Chondrocyte (in vitro differentiated cells): Measurements from ENCODE around the gene DRAM1. TPM values are rescaled to one million over a fixed set of nuclear protein-coding genes. Genes with fewer than 3 reads are reported as not detected.

ENCODE experiments used
- DNase-seq: peaks from one replicate; pipeline ENCODE4 v3.0.0; 2021; ENCODE audit warnings: mixed read lengths, low spot score
- H3K27ac Mint-ChIP-seq: one replicate; pipeline ENCODE4 v1.8.0; 2021; ENCODE audit warnings: mild to moderate bottlenecking, moderate library complexity, mixed read lengths; ENCODE audit not compliant: unreplicated experiment
- H3K27me3 Mint-ChIP-seq: 2 replicates; pipeline ENCODE4 v1.8.0; 2021; ENCODE audit warnings: low read depth, mixed read lengths
- H3K36me3 Mint-ChIP-seq: 2 replicates; pipeline ENCODE4 v1.8.0; 2021; ENCODE audit warnings: low read depth, mixed read lengths
- H3K4me1 Mint-ChIP-seq: 2 replicates; pipeline ENCODE4 v1.8.0; 2021; ENCODE audit warnings: low read depth, mild to moderate bottlenecking, mixed read lengths
- H3K4me3 Mint-ChIP-seq: one replicate; pipeline ENCODE4 v1.8.0; 2021; ENCODE audit warnings: mild to moderate bottlenecking, moderate library complexity, mixed read lengths; ENCODE audit not compliant: unreplicated experiment
- H3K9me3 Mint-ChIP-seq: 2 replicates; pipeline ENCODE4 v1.8.0; 2021; ENCODE audit warnings: low read depth, mixed read lengths
- total RNA-seq: library from RNA; stranded (reverse); gene quantifications from 3 replicates; pipeline ENCODE4 v1.2.1, GENCODE V29; 2021
- TF ChIP-seq, protein P1 (sequence below): fragments of 200-600 bp; sonication (generic); IDR thresholded peaks from 2 replicates; pipeline ENCODE4 v1.5.0; 2021; ENCODE audit warnings: antibody characterized with exemption, mild to moderate bottlenecking, moderate library complexity

Gene DRAM1
- total RNA-seq, 1 donor from 2014 or later, result 11.6 TPM

- no peak for DNase-seq
- Mint-ChIP-seq H3K4me1 (no peaks in the 10 kb centered on the region), H3K9me3 (peaks cover 13% of the 10 kb centered on the region), H3K4me3 (no peak overlapping the region), H3K27ac (no peak overlapping the region), H3K27me3 (peaks cover 5% of the 10 kb centered on the region), H3K36me3 (no peaks in the 10 kb centered on the region)
- TF ChIP-seq, protein P1, sequence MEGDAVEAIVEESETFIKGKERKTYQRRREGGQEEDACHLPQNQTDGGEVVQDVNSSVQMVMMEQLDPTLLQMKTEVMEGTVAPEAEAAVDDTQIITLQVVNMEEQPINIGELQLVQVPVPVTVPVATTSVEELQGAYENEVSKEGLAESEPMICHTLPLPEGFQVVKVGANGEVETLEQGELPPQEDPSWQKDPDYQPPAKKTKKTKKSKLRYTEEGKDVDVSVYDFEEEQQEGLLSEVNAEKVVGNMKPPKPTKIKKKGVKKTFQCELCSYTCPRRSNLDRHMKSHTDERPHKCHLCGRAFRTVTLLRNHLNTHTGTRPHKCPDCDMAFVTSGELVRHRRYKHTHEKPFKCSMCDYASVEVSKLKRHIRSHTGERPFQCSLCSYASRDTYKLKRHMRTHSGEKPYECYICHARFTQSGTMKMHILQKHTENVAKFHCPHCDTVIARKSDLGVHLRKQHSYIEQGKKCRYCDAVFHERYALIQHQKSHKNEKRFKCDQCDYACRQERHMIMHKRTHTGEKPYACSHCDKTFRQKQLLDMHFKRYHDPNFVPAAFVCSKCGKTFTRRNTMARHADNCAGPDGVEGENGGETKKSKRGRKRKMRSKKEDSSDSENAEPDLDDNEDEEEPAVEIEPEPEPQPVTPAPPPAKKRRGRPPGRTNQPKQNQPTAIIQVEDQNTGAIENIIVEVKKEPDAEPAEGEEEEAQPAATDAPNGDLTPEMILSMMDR, result no peak
Observed at GRCh38 chr12:101962486-101962885, 85.1 kb downstream of the DRAM1 start.

DNA sequence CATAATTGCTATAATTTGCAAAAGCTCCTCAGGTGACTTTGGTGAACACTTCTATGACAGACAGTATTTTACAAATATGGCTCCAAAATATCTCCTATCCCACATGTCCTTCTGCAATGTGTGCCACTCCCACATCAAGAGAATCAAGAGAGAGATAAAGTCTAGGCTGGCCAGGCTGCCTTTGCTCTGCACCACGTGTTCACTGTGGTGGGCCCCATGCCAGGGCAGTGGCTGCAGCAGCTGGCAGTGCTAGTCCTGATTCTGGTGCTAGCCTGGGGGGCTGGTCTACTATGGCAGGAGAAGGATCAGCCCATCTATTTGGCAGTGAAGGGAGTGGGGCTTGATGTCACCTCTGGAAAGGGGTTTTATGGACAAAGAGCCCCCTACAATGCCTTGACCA is 86.3 kb downstream of the DRAM1 start:
- TF ChIP-seq, protein P1, result no peak
- DNase-seq, result no peak
- Mint-ChIP-seq H3K27ac (no peak overlapping the region), H3K36me3 (no peaks in the 10 kb centered on the region), H3K27me3 (peaks cover 3% of the 10 kb centered on the region), H3K4me3 (no peak overlapping the region), H3K9me3 (peaks cover 12% of the 10 kb centered on the region), H3K4me1 (no peaks in the 10 kb centered on the region)

DNA sequence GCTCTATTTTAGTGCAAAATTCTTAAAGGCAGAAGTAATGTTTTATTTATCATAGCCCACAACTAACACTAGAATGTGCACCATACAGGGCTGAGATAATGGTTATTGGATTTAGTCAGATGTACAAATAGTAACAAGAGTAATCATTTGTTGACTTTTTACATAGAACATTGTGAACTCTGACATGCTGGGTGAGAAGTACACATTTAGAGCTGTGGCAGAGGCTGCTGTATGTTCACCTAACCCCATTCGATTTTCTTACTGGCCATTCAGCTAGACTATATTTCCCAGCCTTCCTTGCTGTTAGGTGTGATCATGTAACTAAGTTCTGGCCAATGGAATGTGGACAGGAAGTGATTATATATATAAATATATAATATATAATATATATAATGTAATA is 89.1 kb downstream of the DRAM1 start:
- TF ChIP-seq, protein P1, result no peak
- H3K9me3 Mint-ChIP-seq, result peaks cover 7% of the 10 kb centered on the region
- H3K36me3 Mint-ChIP-seq, result no peaks in the 10 kb centered on the region
- H3K27me3 Mint-ChIP-seq, result peaks cover 10% of the 10 kb centered on the region
- no peak for DNase-seq
- H3K4me1 Mint-ChIP-seq, result no peaks in the 10 kb centered on the region
- H3K27ac Mint-ChIP-seq, result no peak overlapping the region
- no peak overlapping the region for H3K4me3 Mint-ChIP-seq

DNA sequence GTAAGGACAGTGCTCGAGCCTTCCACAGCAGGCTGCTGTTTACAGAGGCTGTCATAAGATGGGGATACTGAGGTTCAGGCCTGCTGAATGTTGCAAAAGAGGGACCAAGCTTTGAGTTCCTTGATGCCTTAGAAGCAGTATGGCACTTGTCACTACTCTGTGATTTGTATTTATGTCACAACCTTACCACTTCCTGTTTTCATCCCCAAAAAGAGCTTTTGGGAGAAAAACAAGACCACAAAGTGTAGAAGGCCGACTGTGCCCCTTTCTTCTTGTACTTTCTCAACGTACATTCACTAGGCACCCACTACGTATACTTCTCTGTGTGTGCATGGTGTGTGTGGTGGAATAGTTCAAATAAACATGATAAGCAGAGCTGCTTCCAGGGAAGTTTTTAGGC is 90.1 kb downstream of the DRAM1 start:
- TF ChIP-seq, protein P1, result no peak
- no peak overlapping the region for H3K27ac Mint-ChIP-seq
- no peaks in the 10 kb centered on the region for H3K4me1 Mint-ChIP-seq

GRCh38 chr12:101968770-101969169 is 91.4 kb downstream of the DRAM1 start:
- no peak overlapping the region for H3K4me3 Mint-ChIP-seq
- H3K9me3 Mint-ChIP-seq, result peaks cover 10% of the 10 kb centered on the region
- TF ChIP-seq, protein P1, result no peak
- H3K27me3 Mint-ChIP-seq, result peaks cover 7% of the 10 kb centered on the region
- no peak for DNase-seq
- H3K4me1 Mint-ChIP-seq, result no peaks in the 10 kb centered on the region
- H3K27ac Mint-ChIP-seq, result no peak overlapping the region
- no peaks in the 10 kb centered on the region for H3K36me3 Mint-ChIP-seq

More for the DNA sequence above, 90.1 kb downstream of the DRAM1 start:
- Mint-ChIP-seq H3K4me3 (no peak overlapping the region), H3K27me3 (peaks cover 10% of the 10 kb centered on the region), H3K9me3 (peaks cover 10% of the 10 kb centered on the region), H3K36me3 (no peaks in the 10 kb centered on the region)
- DNase-seq, result no peak

Other genes starting within 250 kb of the DRAM1 start
- gene CHPT1, start 179.9 kb upstream of the DRAM1 start, total RNA-seq, result 32.1 to 36.3 TPM (median 34.1 TPM) in 3 replicates
- gene SYCP3, start 138.1 kb upstream of the DRAM1 start, total RNA-seq, result 0.05 TPM in 1 of 3 replicates, not detected in the others
- gene GNPTAB, start 46.6 kb upstream of the DRAM1 start, total RNA-seq, result 25.9 to 28.8 TPM (median 27.8 TPM) in 3 replicates
- gene WASHC3, start 184.4 kb downstream of the DRAM1 start, total RNA-seq, result 30.6 to 33.6 TPM (median 33.0 TPM) in 3 replicates
- 17.7 to 25.9 TPM (median 19.7 TPM) in 3 replicates for gene NUP37, start 242.5 kb downstream of the DRAM1 start, total RNA-seq
- 3.8 to 5.2 TPM (median 3.9 TPM) in 3 replicates for gene PARPBP, start 242.6 kb downstream of the DRAM1 start, total RNA-seq